GM12872 (cell line): Measurements from ENCODE around the gene DES.

ENCODE experiments used
- TF ChIP-seq, protein P1 (sequence below): IDR thresholded peaks from 3 replicates; pipeline ENCODE4 v1.5.1; 2011; ENCODE audit warnings: low read depth, mild to moderate bottlenecking, low read length, moderate library complexity; ENCODE audit not compliant: insufficient read depth

The DES gene

DNA sequence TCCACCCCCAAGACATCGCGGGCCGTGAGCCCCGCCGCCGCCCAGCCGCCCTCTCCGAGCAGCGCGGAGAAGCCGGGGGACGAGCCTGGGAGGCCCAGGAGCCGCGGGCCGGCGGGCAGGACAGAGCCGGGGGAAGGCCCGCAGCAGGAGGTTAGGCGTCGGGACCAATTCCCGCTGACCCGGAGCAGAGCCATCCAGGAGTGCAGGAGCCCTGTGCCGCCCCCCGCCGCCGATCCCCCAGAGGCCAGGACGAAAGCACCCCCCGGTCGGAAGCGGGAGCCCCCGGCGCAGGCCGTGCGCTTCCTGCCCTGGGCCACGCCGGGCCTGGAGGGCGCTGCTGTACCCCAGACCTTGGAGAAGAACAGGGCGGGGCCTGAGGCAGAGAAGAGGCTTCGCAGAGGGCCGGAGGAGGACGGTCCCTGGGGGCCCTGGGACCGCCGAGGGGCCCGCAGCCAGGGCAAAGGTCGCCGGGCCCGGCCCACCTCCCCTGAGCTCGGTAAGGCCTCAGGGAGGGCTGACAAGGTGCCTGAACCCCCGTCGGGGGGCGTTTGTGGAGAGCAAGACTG lies 30.7 kb downstream of the DES start:
- TF ChIP-seq, protein P1, sequence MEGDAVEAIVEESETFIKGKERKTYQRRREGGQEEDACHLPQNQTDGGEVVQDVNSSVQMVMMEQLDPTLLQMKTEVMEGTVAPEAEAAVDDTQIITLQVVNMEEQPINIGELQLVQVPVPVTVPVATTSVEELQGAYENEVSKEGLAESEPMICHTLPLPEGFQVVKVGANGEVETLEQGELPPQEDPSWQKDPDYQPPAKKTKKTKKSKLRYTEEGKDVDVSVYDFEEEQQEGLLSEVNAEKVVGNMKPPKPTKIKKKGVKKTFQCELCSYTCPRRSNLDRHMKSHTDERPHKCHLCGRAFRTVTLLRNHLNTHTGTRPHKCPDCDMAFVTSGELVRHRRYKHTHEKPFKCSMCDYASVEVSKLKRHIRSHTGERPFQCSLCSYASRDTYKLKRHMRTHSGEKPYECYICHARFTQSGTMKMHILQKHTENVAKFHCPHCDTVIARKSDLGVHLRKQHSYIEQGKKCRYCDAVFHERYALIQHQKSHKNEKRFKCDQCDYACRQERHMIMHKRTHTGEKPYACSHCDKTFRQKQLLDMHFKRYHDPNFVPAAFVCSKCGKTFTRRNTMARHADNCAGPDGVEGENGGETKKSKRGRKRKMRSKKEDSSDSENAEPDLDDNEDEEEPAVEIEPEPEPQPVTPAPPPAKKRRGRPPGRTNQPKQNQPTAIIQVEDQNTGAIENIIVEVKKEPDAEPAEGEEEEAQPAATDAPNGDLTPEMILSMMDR: no peak

DNA sequence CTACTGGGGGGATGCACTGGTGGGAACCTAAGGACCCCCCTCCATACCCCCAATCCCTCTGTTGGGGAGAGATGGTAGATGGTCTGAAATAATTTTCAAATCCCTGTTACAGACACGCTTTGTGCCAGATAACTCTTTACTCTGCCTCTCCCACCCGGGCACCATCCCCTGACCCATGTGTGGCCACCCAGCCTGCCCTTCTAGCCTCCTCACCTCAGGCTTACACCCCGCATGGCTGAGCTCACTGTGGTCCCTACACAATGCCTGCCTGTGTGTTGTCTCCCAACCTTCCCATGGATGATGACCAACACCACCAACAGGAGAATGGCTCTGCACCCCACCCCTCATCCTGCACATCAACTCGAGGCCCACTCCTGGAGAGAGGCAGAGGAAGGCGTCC lies 31.4 kb downstream of the DES start:
- TF ChIP-seq, protein P1: no peak

DNA sequence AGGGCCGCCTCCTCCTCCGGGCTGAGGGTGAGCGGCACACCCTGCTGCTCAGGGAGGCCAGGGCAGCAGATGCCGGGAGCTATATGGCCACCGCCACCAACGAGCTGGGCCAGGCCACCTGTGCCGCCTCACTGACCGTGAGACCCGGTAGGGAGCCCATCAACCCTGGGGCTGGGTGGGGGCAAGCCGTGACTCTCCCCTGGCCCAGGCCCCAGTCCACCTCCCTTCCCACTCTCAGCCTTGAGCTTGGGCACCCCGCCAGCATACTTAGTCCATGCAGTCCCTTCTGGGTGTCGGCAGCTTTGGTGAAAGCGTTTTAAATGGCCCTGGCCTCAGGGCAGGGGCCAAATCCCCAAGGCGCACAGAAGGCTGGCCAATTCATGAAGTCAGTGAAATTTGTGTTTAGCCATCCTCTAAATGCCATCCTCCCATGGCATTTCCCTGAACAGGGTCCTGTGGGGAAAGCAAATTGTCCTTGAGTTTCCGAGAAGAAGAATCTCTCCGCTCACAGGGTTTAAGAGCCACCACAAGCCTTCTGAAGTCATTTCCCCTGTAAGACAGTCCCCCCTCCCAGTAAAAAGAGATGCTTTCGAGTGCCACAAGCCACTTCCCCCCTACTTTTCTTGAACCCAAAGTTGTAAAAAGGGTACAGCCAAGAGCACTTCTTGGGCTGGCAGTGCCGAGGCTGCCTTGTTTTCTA lies 33.6 kb downstream of the DES start:
- TF ChIP-seq, protein P1: no peak

DNA sequence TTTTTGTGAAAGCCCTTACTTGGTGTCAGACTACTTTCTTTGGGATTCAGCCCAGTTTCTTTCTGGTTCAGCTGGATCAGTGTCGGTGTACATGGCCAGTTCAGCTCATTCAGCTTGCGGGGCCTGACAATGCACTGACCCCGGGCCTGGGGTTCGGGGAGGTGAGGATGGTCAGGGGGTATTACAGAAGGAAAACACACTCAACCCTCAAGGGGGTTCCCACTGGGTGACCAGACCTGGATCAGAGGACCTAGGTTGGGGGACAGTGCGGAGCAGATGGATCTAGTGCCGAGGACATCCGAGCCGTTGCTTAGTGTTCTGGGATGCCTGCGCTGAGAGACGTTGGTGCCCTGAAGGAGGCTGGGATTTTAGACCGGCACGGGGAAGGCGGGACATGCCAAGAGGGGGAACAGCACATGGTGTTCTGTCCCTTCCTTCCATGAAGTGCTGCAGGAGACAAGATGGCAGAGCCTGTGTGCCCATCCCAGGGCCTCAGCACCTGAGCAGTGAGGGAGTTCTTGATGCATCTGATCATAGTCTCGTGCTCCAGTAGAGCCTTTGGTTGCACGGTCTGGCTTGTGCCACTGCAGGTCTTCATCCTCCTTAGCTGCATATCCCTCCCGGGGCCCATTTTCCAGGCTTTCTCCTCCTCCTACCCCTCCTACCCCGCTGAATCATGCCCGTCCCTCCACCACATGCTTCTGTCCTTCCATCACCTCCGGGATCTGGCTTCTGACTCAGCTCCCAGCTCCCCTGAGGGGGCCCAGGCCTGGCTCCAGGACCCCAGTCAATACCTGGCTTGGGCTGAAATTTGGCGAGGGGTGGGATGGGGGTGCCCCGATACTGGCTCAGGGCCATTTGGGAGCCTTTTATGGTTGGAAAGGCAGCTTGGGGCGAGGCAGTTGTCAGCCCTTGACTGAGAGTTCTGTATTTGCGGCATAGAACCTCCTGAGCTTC lies 34.5 kb downstream of the DES start:
- TF ChIP-seq, protein P1: no peak

DNA sequence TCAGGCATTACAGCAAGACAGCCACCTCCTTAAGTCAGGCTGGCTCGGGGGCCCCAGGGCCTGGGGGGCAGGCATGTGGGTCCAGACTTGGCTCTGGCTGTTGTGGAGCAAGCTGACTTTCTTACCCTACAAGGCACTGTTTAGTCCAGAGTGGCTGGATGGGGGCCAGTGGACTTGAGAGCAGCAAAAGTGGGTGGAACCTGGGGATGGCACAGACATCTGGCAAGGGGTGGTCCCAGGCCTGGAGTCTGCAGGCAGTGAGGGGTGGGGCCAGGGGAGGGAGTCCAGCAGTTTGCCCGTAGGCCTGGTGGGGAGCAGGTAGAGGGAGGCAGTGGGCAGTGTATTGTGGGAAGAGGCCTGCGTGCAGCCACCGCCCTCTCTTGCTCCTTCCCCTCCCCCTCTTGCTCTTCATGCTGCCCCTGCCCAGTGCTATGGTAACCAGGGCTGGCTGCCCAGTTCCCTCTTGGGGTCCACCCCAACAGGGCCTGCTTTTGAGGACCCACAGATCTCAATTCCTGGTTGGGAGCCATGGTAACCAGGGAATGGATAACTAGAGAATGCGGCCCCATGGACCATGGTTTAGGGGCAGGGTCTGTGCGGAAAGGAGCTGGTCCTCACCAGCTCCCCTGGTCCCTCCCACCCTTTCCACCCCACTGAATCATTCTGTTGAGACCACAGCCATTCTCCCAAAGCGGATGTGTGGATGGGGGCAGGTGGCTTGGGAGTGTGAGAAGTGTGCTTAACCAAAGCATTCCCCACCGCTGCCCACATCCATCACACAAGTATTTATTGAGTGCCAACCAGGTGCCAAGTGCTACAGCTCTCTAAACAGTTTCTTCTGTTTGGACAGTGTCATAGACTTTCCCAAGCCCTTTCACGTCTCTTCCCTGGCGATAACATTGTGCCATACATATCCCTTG lies 35.8 kb downstream of the DES start:
- TF ChIP-seq, protein P1: no peak

DNA sequence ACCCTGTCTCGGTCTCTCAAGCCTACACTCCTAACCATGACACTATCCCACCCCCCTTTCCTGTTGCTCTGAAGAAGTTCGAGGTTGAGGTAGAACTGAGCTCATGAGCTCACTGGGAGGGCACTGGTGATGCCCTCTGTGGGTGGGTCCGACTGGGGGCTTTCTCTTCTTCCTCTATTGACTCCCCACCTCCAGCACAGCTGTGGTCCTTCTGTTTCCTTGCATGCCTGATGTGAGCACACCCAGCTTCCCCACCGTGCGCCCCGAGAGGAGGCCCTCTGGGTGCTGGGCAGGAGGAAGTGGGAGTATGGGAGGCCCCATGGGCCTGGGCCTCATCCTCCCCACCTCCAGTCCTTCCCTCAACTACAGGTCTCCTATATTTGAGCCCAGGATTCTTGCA lies 37.4 kb downstream of the DES start:
- TF ChIP-seq, protein P1: no peak
